ENCODE data around the gene PHLPP1. TPM values are rescaled to one million over a fixed set of nuclear protein-coding genes. Genes with fewer than 3 reads are reported as not detected.

Gene PHLPP1
- total RNA-seq (10 to 100 TPM in 3 of 6 donors, 1 to 10 TPM in 3; 7.5 to 14.7 (median 9.9) TPM), polyA plus RNA-seq (1 to 10 TPM; 2.9 to 4.0 TPM)

DNA sequence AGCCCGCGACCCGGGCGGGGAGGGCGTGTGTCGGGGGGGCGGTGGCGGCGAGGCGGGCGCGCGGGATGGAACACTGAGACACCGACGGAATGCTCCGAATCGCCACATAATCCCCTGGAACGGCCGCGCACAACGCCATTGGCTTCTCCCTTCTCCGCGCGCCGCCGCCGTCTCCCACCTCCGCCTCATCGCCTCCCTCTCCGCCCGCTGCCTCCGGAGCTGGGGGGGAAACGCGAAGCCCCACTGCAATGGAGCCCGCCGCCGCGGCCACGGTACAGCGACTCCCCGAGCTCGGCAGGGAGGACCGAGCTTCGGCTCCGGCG, at the start of gene PHLPP1:
Gene PHLPP1 (plus strand): TSS at position 106 of the 323 bp plus-strand sequence. CDS start 143 bp downstream, at position 249.
- no peak for DNase-seq
- peak within 1 kb of the TSS; percentile 87 to 95 (median 90) for H3K27ac ChIP-seq
- H3K27me3 ChIP-seq, result no peaks in the 10 kb centered on the region
- FAIRE-seq, result no peak
- H3K4me1 ChIP-seq, result peaks cover 10 to 20% (median 16%) of the 10 kb centered on the region in 3 donors
- peak in 1 of 4 donors; percentile 1 for ATAC-seq
- no peaks in the 10 kb centered on the region for H3K36me3 ChIP-seq
- no peaks in the 10 kb centered on the region for H3K9me3 ChIP-seq
- TF ChIP-seq, protein P1, sequence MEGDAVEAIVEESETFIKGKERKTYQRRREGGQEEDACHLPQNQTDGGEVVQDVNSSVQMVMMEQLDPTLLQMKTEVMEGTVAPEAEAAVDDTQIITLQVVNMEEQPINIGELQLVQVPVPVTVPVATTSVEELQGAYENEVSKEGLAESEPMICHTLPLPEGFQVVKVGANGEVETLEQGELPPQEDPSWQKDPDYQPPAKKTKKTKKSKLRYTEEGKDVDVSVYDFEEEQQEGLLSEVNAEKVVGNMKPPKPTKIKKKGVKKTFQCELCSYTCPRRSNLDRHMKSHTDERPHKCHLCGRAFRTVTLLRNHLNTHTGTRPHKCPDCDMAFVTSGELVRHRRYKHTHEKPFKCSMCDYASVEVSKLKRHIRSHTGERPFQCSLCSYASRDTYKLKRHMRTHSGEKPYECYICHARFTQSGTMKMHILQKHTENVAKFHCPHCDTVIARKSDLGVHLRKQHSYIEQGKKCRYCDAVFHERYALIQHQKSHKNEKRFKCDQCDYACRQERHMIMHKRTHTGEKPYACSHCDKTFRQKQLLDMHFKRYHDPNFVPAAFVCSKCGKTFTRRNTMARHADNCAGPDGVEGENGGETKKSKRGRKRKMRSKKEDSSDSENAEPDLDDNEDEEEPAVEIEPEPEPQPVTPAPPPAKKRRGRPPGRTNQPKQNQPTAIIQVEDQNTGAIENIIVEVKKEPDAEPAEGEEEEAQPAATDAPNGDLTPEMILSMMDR (IDR thresholded peaks at IDR 0.05), result no peak
- intact Hi-C loops (cut with DNase I), result no loop called here
- WGBS, 2 donors, result 0 to 1% methylated on average over 18 to 46 of the region's 46 CpGs
- peak within 1 kb of the TSS; percentile 48 to 83 (median 74) for H3K4me3 ChIP-seq

DNA sequence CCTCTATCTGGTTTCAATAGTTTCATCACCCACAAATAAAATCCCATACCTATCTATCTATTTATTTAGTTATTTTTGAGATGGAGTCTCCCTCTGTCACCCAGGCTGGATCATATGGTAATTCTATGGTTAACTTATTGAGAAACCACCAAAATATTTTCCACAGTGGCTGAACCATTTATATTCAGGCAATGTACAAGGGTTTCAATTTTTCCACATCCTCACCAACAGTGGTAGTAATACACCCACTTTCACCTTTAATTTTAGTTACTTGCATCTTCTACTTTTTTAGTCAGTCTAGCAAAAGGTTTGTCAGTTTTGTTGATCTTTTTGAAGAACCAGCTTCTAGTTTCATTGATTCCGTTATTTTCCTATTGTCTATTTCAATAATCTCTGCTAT, 46.1 kb upstream of the PHLPP1 start:
- H3K9me3 ChIP-seq, result no peaks in the 10 kb centered on the region
- TF ChIP-seq, protein P1 (IDR thresholded peaks at IDR 0.05), result no peak
- no peak overlapping the region for H3K27ac ChIP-seq
- FAIRE-seq (no peak), DNase-seq (no peak), ATAC-seq (no peak)
- intact Hi-C loops (cut with DNase I), result no loop called here
- no peak overlapping the region for H3K4me3 ChIP-seq
- no peaks in the 10 kb centered on the region for H3K27me3 ChIP-seq
- 86 to 88% methylated on average over 1 of the region's 1 CpG for WGBS, 2 donors
- no peaks in the 10 kb centered on the region for H3K36me3 ChIP-seq
- no peaks in the 10 kb centered on the region for H3K4me1 ChIP-seq

DNA sequence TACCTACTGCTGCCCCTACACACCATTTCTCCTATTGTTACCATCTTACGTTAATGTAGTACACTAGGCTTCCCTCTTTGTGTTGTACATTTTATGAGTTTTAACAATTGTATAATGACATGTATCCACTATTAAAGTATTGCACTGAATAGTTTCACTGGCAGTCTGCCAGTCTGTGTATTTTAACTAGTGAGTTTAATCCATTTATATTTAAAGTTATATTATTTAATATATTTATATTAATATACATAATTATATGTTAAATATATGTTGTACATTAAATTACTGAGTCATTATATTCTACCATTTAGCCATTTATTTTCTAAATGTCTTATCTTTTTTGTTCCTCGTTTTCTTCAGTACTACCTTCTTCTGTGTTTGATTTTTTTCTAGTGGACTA, 44.8 kb upstream of the PHLPP1 start:
- H3K36me3 ChIP-seq, result no peaks in the 10 kb centered on the region
- no peak for ATAC-seq
- no peak overlapping the region for H3K4me3 ChIP-seq
- intact Hi-C loops (cut with DNase I), result no loop called here
- 85 to 96% methylated on average over 2 of the region's 2 CpGs for WGBS, 2 donors
- no peaks in the 10 kb centered on the region for H3K27me3 ChIP-seq
- no peaks in the 10 kb centered on the region for H3K9me3 ChIP-seq
- TF ChIP-seq, protein P1 (IDR thresholded peaks at IDR 0.05), result no peak
- FAIRE-seq, result peak; percentile 80
- H3K4me1 ChIP-seq, result no peaks in the 10 kb centered on the region
- DNase-seq, result no peak
- no peak overlapping the region for H3K27ac ChIP-seq

DNA sequence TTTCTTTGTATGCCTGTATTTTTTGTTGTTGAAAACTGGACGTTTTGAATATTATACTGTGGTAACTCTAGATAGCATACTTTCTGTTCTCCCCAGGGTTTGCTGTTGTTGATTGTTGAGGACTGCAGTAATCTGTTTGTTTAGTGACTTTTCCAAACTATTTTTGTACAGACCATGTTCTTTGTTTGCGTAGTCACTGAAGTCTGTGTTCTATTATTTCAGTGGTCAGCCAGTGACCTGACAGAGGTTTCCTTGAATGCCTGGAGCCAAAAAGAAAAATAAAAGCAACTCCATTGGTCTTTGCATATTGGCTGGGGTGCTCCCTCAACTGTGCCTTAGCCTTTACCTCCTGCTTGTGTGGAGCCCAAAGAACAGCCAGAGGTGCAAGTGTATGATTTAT, 42.7 kb upstream of the PHLPP1 start:
- Histone ChIP-seq H3K27ac (no peak overlapping the region), H3K4me3 (no peak overlapping the region), H3K27me3 (no peaks in the 10 kb centered on the region), H3K9me3 (no peaks in the 10 kb centered on the region), H3K36me3 (no peaks in the 10 kb centered on the region), H3K4me1 (no peaks in the 10 kb centered on the region)
- ATAC-seq (no peak), FAIRE-seq (no peak), DNase-seq (no peak)
- WGBS, 2 donors, result 43 to 44% methylated on average over 2 of the region's 2 CpGs
- intact Hi-C loops (cut with DNase I), result no loop called here
- TF ChIP-seq, protein P1 (IDR thresholded peaks at IDR 0.05), result no peak

DNA sequence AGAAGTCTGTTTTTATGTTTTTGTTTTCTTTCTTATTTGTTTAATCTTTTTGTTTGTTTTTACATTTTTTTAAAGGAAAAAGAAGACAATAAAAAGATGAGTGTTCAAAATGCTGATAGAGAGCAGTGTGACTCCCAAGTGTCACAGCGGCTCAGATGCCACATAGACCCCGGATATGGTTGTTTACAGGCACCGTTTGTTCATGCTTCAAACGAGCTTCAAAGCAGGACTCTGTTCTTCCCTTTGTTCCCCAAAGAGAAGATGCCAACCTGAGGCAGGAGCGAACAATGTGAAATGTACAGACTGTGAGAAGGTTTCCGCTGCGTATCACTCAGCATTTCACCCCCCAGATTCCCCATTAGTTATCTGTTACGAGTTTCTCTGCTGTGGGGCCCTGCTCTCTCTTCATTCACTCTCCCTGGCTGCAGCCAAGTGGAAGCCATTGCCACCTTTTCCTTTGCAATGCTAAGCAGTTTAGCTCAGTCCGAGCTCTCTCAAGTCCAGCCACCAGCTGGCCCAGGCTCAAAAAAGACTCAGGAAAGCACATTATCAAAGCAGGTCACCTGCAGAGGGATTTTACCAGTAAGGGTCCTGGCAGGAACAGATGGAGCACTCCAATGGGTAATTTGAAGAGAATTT, 36.4 kb upstream of the PHLPP1 start:
- H3K9me3 ChIP-seq, result no peaks in the 10 kb centered on the region
- H3K36me3 ChIP-seq, result no peaks in the 10 kb centered on the region
- TF ChIP-seq, protein P1 (IDR thresholded peaks at IDR 0.05), result no peak
- intact Hi-C loops (cut with DNase I), result no loop called here
- DNase-seq (no peak), FAIRE-seq (no peak), ATAC-seq (no peak)
- no peak overlapping the region for H3K27ac ChIP-seq
- no peak overlapping the region for H3K4me3 ChIP-seq
- WGBS, 2 donors, result 69 to 73% methylated on average over 9 of the region's 9 CpGs
- H3K27me3 ChIP-seq, result no peaks in the 10 kb centered on the region
- no peaks in the 10 kb centered on the region for H3K4me1 ChIP-seq
